Activated CD4-positive, alpha-beta T cell treated with anti-CD3 and anti-CD28 coated beads, Interleukin-10, Interleukin-2, amounts not matched to agents 100 ng/mL and 50 ng/mL, durations not matched to agents 16 hours and 8 hours (primary cell): ENCODE data around the gene G6PC3.
A peak's percentile ranks its signal among the peaks of the same experiment; 100 is the strongest.

ENCODE experiments used
- DNase-seq: peaks from one replicate; pipeline ENCODE4 v3.0.0-alpha.2; 2020

Gene G6PC3

DNA sequence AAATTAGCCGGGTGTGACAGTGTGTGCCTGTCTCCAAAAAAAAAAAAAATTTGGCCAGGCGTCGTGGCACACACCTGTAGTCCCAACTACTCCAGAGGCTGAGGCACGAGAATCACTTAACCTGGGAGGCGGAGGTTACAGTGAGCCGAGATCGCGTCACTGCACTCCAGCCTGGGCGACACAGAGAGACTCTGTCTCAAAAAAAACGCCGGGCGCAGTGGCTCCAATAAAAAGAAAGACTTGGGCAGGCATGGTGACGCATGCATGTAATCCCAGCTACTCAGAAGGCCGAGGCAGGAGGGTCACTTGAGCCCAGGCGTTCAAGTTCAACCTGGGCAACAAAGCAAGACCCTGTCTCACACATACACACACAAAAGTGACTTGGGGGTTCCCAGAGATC, 7.7 kb upstream of the G6PC3 start:
- DNase-seq, result no peak

DNA sequence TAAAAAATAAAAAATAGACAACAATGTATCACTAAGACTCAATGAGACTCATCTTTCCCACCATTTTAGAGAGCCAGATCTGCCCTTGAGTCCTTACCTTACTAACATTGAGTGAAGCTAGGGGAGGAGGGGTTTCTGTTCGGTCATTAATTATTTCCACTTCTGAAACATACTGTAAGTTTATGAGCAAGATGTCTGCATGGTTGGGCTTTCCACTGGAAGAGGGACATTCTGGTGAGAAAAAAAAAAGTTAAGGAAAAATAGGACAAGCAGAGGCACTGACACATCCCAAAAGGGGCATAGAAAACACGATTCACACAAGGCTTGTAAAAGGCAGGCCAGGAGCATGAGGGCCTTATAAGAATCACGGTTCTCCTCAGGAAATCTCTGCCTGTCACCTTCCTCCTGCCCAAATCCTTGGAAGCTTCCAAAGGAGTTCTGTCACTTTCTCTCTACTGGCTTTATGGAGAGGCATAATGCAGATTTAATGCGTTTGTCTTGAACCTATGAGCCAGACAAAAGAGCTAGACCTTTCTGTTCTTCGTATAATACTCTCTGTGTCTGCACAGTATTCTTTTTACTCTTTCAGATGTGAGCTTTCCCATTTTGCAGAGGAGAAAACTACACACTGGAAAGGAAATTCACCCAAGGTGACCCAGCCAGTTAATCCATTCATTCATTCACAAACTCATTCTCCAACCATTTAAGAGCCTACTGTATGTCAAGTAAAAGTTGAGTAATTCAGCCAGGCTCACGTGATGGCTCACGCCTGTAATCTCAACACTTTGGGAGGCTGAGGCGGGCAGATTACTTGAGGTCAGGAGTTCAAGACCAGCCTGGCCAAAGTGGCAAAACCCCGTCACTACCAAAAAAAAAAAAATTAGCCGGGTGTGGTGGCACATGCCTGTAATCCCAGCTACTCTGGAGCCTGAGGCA, 6.6 kb upstream of the G6PC3 start:
- DNase-seq, result no peak

DNA sequence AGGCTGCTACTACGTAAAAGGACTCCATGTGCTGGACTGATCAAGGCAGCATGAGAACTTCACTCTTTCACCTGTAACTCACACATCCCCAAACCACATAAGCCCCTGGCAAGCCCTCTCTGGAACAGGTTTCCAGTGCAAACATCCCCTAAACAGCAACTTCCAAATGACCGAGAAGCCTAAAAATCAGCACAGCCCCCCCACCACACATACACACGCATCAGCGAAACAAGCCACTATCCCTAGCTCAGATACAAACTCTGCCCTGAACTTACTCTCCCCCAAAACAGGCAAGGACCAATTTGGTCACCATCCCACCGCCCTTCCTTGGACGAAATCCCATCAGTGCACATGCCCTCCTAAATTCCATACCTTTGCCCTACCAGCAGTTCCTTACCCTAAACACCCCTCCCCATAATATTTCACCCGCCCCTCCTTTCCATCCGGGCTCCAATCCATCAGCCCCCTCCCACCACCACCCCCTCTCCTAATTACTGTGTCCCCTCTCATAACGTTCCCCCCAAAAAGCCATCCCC, 4.8 kb upstream of the G6PC3 start:
- peak; percentile 14 for DNase-seq

DNA sequence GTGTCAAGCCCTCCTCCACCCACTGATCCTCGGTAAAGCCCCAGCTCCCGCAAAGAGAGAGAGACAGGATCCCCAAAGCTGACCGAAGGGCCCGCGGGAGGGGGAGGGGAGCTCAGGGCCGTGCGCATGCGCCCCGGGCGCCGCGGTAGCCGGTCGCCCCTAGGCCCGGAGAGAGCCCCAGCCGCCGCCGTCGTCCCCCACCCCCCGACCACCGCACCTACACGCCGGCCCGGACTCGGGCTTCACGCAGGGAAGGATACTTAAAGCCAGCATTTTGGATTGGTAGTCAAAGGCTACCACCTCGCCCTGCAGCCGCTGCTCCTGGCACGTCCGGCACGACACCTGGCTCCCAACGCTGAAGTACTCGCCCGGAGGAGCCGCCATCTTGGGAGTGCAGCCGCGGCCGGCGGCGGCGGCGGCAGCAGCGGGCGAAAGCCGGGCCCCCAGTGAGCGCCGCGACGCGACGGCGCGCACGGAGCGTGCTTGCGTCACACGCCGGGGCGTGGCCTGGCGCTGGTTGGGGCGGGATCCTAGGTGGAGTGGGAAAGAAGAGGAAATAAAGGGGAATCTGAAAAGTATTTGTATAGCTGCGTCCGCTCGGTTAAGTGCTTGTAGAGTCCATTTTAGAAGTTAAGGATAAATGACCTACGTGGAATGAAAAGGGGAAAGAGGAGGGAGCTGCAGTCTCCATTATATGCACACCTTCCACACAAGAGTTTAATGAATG, 4.2 kb upstream of the G6PC3 start, which contains the start of gene LSM12:
Gene LSM12 (minus strand): TSS at position 468 of the 727 bp plus-strand sequence. CDS start 84 bp downstream, at position 384.
- peak; percentile 94 for DNase-seq

DNA sequence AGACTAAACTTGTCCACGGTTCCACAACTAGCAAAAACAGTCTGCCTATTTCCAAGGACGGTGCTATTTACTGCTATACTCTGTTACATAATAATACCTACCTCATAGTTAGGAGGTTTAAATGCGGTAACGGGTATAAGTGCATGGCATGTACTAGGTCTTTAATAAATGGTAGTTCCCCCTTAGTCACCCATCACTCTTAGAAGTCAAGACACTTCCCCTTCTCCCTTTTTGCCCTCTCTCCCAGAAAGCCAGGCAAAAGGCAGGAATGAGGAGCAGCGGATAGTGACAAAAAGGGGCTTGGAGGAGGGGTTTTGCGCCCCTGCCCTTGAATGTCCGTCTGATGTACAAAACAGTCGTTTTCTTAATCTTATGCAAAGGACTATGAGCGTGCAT, 3.0 kb upstream of the G6PC3 start:
- DNase-seq, result no peak

GRCh38 chr17:44069974-44070454, 521 bp upstream of the G6PC3 start:
- peak; percentile 20 for DNase-seq

- no peak for DNase-seq
Observed at GRCh38 chr17:44071198-44071520, 624 bp downstream of the G6PC3 start.

DNA sequence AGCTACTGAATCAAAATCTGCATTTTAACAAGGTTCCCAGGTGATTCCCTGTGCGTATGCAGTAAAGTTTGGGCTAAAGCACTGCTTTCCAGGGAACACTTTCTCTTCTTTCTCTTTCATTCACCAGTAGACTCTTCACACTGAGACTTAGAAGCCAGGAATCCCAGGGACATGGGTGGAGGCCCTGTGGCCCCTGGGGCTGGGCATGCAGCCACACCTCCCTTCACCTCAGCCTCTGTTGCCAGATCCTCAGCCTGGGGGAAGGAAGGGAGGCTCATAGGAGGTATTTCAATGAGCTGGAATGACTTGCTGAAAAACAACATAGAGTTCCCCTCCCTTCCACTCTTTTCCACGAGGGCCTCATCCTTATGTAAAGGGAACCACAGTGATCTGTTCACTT, 1.2 kb downstream of the G6PC3 start:
- no peak for DNase-seq

GRCh38 chr17:44074231-44074910, 3.8 kb downstream of the G6PC3 start:
- DNase-seq, result no peak

DNA sequence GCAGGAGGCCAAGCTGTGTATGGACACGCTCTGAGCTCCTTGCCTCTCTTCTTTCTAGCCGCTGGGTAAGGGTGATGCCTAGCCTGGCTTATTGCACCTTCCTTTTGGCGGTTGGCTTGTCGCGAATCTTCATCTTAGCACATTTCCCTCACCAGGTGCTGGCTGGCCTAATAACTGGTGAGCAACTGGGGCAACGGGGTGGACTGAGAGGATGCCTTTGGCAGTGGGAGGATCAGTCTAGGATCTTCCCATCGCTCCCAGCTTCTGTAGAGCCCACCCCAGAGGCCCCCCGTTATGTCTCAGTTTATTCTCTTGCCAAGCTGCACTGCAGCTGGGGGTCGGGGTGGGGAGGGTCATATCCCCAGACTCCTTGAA, 4.4 kb downstream of the G6PC3 start:
- DNase-seq, result no peak

GRCh38 chr17:44075598-44076293, 5.2 kb downstream of the G6PC3 start:
- no peak for DNase-seq

DNA sequence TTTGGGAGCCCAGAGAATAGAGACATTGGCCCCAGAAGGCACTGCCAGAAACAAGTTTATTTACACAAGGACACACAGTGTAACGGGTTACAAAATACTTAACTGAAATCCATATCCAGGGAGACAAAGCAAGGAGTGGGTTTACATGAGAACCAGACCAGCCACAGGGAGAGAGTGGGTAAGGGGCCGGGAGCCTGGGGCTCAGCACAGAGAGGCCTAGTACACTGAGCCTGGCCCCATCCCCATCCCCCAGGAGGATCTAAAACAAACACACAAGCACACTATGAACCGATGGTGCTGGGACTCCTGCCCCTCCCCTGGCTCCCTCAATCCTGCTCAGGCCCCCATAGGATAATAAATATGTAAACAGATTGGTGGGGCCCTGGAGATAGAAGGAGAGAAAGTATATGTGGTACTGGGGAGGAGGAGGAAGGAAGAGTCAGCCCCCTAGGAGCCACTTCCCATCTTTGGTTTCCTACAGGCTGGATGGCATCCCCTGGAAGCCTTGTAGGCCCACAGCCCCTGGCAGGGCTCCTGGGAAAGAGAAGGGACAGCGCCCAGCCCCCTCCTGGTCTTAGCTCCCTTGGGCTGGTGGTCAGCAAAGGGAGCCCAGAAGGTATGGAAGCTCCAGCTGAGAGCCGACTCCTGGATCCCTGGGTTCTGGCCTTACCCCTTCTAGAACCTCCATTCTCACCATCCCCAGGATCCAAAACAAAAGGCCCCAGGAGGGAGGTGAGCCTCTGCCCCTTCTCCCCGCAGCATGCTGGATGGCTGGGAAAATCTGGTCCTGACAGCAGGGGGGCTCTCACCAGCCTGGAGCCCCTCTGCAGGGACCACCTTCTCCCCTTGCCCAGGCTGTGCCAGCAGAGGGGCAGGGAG, 6.4 kb downstream of the G6PC3 start:
- DNase-seq, result no peak

DNA sequence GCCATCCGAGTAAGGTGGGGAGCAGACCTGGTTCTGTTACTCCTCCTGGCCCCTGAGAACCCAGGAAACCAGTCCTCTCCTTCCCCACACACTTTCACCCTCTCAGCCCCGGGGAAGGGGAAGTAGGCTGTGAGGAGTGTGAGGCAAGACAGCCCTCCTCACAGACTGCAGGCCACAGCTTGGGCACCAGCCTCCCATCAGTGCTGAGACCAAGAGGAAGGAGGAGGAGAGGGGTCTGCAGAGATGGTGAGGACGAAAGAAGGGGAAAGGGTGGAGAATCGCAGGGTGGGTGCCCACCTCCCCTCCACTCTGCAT, 7.0 kb downstream of the G6PC3 start:
- DNase-seq, result no peak

GRCh38 chr17:44078412-44078811, 7.9 kb downstream of the G6PC3 start:
- no peak for DNase-seq

DNA sequence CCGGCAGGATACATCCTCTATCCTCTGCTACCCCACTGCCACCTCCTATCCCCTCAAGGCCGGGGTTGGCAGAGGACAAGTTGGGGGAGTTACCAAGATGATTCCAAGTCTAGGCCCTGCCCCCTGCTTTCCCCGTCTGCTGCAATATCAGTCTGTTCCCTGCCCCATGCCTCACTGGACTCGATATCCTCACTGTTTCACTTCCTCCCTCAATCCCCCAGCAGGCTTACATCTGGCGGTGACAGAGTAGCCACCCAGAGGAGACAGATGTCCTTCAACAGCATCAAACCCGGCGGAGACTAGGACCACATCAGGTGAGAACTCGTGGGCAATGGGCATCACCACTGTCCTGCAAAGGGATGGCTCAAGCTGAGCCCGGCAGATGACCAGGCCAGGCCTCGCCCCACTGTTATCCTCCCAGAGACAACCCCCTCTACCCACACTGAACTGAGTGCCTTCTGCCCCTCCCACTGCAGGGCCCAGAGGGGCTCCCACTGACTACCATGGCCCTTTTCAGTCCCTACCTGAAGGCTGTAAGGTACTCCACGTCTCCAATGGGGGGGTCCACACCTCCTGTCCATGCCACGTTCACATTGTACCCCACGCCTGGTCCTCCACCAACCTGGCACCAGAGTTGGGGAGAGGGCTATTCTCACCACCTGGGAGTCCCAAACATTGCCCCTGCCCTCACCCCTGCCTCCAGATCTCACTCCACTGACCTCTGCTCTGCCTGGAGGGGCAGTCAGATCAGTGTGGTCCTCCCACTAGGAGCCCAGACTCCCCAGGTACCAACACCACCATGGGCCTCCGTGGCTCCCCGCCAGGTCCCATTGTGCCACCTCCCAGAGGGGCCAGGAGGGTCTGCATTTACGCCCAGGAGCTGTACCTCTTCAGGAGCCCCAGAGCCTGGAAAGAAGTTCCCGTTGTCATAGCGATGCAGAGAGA, 9.6 kb downstream of the G6PC3 start:
- DNase-seq, result no peak

DNA sequence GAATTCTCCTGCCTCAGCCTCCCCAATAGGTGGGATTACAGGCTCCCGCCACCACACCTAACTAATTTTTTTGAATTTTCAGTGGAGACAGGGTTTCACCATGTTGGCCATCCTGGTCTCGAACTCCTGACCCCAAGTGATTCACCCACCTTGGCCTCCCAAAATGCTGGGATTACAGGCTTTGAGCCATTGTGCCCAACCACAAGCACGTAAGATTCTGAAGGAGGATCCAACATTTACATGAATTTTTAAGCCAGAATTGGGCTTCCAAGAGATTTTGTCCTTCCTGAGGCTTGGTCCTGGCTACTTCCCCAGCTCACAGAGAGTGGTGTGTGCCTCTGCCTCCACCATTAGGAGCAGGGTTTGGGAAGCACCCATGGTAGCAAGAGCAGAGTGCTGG, 11.1 kb downstream of the G6PC3 start:
- DNase-seq, result no peak

DNA sequence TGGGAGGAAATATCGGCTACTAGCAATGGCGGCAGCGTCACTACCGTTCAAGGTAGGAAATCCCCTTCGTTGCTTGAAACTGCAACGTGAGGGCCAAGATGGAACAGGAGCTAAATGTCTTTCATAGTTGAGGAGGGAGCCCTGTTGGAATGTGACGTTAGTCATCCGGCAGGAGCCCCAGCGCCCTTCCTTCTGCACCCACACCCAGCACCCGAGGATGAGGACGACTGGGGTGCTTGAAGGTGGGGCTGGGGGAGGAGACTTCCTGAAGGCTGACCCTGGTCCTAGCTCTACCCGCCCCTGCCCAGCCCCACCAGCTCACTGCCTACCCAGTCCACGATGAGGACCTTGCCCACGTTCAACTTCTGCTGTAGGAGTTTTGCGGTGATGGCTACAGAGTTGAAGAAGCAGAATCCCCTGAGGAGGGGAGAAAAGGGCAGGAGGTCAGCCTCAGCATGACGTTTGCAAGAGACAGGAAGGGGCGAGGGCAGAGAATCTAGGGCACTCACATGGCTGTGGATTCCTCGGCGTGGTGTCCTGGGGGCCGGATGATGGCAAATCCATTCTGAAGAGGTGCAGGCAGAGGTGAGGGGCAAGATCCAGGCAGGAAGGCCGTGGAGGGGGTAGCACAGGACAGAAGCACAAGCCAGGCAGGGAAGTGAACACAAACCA, 11.9 kb downstream of the G6PC3 start:
- no peak for DNase-seq

- no peak for DNase-seq
Observed at GRCh38 chr17:44083250-44083849, 12.8 kb downstream of the G6PC3 start.

GRCh38 chr17:44084131-44084538, 13.6 kb downstream of the G6PC3 start:
- peak; percentile 51 for DNase-seq

GRCh38 chr17:44084921-44085320, 14.4 kb downstream of the G6PC3 start:
- no peak for DNase-seq
